HG03135 (cell line): ENCODE measurements around the gene OAS1.
A peak's percentile ranks its signal among the peaks of the same experiment; 100 is the strongest.

Experiments used
- ATAC-seq: cut with Tn5 transposase; IDR thresholded peaks from one replicate; pipeline ENCODE4 v1.9.1; 2021; ENCODE audit warnings: mild to moderate bottlenecking, moderate library complexity; ENCODE audit not compliant: unreplicated experiment

Gene OAS1

GRCh38 chr12:112906712-112907414 lies at the start of gene OAS1:
Gene OAS1, plus strand, starts transcription at chr12:112906962. Its CDS starts 78 bp downstream, at chr12:112907040.
- peak; percentile 70 for ATAC-seq

GRCh38 chr12:112859291-112859690 lies 47.5 kb upstream of the OAS1 start:
- no peak for ATAC-seq

GRCh38 chr12:112860181-112860580 lies 46.6 kb upstream of the OAS1 start:
- no peak for ATAC-seq

- ATAC-seq, result no peak
Measured at GRCh38 chr12:112861284-112861683, 45.5 kb upstream of the OAS1 start.

DNA sequence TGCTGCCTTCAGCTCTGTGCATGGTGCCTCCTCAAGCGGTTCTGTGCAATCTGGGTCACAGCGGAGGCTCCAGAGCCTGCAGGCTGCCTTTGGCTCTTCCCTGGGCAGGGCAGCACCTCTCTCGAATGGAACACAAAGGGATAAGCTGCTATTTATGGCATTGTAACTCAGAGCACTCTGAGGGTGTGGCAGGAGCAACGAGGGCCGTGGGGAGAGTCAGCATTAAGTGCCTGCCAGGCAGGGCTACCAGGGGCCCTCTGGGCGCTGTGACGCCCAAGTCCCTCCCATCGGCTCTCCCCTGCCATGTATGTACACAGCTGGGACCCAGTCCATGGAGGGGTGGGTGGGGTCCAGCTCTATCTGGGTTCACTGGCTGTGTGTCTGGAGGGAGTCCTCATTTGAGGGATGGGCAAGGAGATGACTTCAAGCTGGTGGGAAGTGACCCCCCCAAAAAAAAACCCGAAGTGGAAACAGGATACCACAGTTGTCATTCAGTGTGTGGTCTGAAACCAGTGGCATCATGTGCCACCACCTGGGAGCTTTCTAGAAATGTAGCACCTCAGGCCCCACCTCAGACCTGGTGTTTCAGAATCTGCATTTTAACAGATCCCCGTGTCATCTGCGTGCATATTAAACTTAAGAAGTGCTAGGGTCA lies 44.0 kb upstream of the OAS1 start:
- no peak for ATAC-seq

DNA sequence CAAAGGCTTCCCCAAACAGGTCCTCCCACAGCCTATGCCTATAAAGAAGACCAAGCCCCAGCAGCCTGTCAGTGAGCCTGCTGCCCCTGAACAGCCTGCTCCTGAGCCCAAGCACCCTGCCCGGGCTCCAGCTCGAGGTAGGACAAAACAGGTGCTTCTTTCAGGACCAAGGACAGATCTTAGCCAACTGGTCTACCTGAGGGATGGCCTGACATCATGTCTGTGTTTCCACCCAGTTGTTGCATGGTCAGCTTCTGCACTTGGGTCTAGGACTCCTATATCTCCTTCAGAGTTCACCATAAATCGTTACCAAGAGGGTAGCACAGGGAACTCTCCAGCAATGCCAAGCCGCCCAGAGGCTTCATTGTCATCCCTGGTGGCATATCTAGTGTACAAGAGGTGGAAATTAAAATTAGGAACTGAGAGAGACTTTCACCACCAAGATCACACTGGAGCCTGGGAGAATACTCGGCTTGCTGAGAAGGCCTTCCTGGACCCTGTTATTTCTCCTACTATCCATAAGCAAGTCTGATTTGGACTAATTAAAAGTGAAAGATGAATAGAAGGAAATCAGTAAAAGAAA lies 38.2 kb upstream of the OAS1 start:
- no peak for ATAC-seq

GRCh38 chr12:112869091-112869490 lies 37.7 kb upstream of the OAS1 start:
- no peak for ATAC-seq

- no peak for ATAC-seq
Measured at GRCh38 chr12:112869778-112870177, 37.0 kb upstream of the OAS1 start.

DNA sequence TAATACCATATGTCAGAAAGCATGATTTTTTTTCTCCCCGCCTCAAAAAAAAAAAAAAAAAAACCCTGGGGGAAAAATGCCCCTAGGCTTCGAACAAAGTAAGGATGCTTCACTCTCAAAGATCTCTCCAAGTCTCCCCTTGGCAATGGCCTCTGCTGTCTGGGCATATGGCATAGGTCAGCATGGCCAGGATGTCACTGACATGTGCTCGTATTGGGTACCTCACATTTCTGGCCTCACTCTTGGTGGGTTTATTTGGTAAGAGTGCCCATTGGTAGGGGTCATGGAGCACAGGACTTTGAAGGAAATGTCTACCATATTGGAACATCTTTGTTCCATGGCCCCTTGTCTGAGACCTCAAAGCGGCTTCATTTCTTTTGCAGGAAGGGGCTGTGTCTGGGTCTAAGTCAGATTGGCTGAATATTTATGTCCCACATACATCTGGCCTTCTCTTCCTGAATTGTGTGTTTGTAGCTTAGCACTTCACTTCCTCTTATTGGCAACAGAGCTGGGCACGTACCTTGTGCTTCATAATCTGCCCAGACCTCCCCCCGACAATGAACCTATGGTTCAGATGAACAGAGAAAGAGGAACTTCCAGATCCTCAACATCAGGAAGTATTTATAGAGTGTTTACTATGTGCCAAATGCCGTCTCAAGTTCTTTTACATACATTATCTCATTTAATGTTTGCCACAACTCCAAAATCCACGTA lies 36.3 kb upstream of the OAS1 start:
- ATAC-seq, result no peak

DNA sequence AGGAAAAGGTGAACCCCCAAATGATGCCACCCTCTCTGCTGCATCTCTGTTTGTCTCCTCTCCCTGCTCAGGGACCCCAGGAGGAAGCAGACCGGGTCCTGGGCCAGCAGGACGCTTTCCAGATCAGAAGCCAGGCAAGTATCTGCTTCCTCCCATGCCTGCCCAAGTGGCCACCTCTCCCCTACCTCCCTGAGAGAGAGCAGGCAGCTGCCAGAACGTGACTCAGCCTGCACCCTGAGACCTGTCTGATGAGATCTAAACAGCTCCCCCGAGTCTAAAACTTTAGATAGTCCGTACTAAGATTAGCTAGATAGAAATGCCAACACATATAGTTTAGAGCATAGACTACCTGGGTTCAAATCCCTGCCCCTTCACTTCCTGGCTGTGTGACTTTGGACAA lies 31.2 kb upstream of the OAS1 start:
- no peak for ATAC-seq

- ATAC-seq, result no peak
Measured at GRCh38 chr12:112876506-112876905, 30.3 kb upstream of the OAS1 start.

GRCh38 chr12:112877006-112877405 lies 29.8 kb upstream of the OAS1 start:
- ATAC-seq, result no peak

- no peak for ATAC-seq
Measured at GRCh38 chr12:112878488-112878887, 28.3 kb upstream of the OAS1 start.

GRCh38 chr12:112879191-112879705 lies 27.5 kb upstream of the OAS1 start:
- no peak for ATAC-seq

GRCh38 chr12:112881602-112882001 lies 25.2 kb upstream of the OAS1 start:
- ATAC-seq, result no peak

DNA sequence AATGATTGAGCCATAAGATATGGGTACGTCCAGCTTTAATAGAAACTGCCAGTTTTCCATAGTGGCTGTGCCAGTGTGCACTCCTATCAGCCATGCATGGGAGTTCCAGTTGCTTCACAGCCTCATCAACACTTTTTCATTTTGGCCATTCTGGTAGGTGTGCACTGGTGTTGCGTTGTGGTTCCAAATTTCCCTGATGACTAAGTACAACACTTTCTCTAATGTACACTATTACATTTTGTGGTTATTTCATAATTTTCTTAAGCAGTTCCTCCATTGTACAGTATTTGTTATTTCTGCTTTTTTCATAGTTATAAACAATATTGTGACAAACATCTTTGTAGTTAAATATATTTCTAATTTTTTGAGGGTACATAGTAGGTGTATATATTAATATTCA lies 21.5 kb upstream of the OAS1 start:
- no peak for ATAC-seq

DNA sequence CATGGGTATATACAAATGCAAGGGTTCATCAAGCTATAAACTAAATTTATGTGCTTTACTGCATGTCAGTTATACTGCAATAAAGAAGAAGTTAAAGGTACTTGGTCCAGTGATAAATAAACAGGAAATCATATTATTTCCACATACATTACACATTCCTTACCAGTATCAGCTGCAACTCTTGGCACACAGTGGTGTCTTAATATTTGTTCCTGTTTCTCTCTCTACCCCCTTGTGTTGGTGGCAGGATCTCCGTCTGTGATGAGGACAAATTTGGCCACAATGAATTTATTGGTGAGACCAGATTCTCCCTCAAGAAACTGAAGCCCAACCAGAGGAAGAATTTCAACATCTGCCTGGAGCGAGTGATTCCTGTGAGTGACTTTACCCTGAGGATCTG lies 19.2 kb upstream of the OAS1 start:
- no peak for ATAC-seq

DNA sequence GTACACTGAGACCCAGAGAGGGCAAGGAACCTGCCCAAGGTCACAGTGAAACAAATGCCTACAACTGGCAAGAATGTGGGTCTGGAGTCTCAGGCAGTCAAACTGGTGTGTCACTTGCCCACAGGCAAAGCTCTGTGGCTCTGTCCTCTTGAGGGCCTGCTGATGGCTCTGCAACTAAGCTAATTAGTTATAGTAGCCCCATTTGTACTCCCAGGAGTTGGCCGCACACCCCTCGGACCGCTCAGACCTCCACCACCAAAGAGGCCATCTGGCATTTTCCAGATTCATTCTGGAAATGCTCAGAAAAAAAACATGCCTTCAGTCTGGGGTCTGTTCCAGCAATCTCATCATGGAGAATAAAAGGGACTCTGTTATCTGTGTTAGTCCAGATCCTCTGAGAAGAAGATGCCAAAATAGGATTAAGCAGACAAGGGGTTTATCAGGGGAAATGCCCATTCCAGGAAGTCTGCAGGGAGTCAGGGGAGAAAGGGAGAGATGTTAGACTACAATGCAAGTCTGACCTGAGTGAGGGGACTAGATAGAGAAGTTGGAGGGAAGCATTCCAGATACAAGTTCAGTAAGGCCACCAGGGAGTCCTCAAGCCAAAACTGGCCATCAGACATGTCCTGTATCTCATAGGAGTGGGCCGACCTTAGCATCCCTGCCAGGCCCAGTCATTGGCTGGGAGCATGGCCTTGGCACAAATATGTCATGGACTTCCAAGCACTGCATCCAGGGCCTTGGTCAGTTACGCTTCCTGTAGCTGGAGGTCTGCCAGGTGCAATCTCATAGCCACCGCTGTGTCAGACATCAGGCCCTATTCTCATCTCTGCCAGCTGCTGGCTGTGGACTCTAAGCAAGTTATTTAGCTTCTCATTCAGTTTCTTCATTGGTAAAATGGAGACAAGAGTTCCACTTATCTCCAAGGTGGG lies 15.4 kb upstream of the OAS1 start:
- no peak for ATAC-seq

GRCh38 chr12:112892856-112893255 lies 13.9 kb upstream of the OAS1 start:
- ATAC-seq, result no peak

GRCh38 chr12:112894128-112894527 lies 12.6 kb upstream of the OAS1 start:
- ATAC-seq, result no peak
